GM19468 (cell line): ENCODE data around the gene ATP5MG.

Experiments
- ATAC-seq: cut with Tn5 transposase; IDR thresholded peaks from one replicate; pipeline ENCODE4 v1.9.1; 2021; ENCODE audit warnings: mild to moderate bottlenecking, moderate library complexity, moderate number of reproducible peaks; ENCODE audit not compliant: unreplicated experiment; ENCODE audit errors: extremely low read depth

Gene ATP5MG, protein sequence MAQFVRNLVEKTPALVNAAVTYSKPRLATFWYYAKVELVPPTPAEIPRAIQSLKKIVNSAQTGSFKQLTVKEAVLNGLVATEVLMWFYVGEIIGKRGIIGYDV

DNA sequence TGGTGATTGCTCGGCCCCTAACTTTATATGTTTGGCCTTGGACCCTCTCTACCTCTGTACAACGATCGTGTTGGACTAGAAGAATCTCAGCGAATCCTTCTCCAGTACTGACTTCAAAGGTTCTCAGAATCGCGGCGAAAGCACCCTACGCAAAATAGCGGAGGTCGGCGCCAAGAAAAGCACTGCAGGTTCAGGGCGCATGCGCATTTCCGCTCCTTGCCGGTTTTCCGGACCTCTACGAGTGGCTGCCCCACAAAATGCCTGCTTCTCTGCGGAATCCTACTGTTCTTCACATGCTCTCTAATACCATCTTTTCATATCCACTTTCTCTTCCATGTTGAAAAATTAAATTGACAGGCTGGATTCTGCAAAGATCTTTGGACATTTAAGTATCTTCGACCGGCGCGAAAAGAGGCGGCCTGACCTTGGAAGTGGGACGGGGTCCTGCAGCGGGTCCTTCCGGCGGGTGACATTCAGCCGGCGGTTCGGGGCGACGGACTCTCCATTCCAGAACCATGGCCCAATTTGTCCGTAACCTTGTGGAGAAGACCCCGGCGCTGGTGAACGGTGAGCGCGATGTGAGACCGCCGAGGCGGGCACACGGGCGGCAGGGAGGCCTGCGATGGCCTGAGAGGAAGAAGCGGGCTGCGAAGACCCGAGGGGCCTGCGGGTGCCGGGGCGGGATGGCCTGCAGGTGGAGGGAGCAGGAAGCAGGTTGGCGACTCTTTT lies at the start of gene ATP5MG:
TSS of gene ATP5MG (plus strand) at position 456 of the 729 bp plus-strand sequence. CDS start at position 516, 60 bp downstream.
- no peak for ATAC-seq

DNA sequence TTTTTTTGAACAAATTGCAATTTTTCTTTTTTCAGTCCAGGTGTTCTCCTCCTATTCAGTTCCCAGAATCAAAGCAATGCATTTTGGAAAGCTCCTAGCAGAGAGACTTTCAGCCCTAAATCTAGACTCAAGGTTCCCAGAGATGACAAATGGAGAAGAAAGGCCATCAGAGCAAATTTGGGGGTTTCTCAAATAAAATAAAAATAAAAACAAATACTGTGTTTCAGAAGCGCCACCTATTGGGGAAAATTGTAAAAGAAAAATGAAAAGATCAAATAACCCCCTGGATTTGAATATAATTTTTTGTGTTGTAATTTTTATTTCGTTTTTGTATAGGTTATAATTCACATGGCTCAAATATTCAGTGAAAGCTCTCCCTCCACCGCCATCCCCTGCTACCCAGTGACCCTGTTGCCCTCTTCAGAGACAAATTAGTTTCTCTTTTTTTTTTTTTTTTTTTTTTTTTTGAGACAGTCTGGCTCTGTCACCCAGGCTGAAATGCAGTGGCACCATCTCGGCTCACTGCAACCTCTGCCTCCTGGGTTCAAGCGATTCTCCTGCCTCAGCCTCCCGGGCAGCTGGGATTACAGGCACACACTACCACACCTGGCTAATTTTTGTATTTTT lies 48.2 kb upstream of the ATP5MG start:
- ATAC-seq, result no peak

DNA sequence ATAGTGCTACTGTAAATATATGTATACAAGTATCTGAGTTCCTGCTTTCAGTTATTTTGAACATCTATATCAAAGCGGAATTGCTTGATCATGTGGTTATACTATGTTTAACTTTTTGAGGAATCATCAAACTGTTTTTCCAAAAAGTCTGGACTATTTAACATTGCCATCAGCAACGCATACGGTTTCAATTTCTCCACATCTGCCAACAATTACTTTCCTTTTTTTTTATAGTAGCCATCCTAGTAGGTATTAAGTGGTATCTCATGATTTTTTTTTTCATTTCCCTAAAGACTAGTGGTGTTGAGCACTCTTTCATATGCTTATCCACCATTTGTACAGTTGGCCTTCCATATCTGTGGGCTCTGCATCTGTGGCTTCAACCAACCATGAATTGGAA lies 43.3 kb upstream of the ATP5MG start:
- ATAC-seq, result no peak

DNA sequence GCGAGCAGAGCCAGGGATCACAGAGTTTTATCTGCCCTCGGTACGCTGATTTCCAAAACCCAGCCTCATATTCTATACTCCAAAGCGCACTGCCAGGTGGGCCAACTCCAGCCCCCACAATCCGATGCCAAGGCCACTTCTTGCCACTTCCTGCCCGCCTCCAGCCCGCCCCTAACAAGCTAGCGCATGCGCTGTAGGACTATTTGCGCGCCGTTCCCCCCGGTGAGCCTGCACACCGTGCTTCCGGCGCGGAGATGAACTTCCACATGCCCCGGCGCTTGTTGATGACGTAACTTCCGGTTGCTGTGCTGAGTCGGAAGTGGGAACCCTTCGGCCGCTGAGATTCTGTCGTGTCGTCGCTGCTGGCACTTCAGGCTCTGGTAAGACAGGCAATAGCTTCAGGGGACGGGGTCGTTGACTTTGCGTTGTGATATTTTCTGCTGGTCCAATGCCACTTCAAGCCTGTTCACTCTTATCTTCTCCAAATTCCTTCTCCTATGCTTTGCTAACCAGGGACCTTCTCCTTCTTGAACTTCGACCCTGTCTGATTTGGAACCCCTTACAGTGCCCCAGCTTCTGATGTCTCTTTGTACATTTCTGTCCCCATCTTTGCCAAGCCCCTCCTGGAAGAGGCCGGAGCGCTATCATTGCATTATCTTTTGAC lies 42.0 kb upstream of the ATP5MG start, which contains the start of gene UBE4A:
TSS of gene UBE4A (plus strand) at position 306 of the 664 bp plus-strand sequence. CDS start 5,481 bp downstream, outside the sequence.
- ATAC-seq, result peak; percentile 70

DNA sequence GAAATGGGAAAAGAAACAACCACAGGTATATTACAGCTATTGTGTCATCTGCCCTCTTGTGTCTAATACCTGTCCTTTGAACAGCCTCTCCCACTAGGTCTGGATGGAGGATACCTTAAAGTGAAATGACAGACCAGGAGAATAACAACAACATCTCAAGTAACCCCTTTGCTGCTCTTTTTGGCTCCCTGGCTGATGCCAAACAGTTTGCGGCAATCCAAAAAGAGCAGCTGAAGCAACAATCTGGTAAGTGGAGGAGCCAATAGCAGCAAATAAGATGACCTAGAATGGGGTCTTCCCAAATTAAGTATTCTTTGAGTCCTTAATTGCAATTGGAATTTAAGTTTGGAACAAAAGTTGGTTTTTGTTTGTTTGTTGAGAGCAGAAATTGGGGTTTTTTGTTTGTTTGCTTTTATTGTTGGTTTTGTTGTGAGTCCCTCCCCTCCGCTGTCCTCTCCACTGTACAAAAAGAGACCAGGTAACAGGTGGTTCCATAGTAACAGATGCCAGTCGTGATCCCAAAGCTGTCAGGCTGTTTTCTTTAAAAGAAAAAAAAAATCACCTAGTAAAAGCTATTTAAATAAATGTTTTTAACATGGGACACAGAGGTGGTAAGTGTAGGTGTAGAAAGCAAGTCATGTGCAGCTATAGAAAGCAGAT lies 36.3 kb upstream of the ATP5MG start:
- no peak for ATAC-seq

DNA sequence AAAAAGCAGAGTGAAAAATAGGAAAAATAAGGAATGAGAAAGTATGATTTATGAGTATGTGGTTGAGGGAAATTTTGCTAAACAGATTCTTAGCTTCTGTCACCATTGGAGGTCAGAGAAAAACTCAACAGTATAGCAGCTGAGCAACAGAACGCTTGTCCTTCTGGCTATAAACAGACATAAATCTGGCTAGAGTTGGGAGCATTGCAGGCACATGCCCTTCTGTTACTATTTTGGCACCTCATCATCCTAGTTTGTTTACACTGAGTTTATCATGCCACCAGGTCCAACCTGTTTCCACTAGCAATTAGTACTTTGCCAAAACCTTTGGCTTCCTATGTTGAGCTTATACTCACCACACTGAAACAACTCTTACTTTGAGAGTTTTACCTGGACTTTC lies 35.1 kb upstream of the ATP5MG start:
- no peak for ATAC-seq

DNA sequence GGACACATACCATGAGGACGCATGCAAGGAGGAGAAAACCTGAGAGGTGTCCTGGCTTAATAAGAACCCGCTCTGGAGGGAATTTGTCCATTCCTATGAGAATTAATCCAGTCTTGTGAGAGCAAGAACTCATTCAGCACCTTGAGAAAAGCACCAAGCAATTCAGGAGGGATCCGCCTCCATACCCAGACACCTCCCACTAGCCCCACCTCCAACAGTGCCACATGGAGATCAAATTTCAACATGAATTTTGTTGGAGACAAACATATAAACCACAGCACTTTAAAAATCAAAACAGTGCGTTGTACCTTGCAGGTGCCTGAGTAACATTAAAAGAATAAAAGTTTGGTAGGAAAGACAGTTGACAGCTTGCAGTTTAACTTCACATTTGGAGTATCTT lies 30.6 kb upstream of the ATP5MG start:
- ATAC-seq, result no peak

DNA sequence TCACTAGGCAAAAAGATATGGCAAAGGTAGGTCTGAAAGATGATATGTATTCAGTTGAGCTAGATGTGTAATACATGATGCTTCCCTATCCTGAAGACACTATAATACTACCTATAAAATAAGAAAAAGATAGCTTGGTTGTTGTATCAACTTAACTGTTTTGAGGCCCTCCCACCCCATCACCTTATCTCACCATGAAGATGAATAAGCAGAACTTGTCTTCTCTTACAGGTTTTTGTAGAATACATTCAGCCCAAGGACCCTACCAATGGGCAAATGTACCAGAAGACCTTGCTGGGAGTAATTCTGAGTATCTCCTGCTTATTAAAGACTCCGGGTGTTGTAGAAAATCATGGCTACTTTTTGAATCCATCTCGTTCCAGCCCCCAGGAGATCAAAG lies 28.1 kb upstream of the ATP5MG start:
- ATAC-seq, result no peak

DNA sequence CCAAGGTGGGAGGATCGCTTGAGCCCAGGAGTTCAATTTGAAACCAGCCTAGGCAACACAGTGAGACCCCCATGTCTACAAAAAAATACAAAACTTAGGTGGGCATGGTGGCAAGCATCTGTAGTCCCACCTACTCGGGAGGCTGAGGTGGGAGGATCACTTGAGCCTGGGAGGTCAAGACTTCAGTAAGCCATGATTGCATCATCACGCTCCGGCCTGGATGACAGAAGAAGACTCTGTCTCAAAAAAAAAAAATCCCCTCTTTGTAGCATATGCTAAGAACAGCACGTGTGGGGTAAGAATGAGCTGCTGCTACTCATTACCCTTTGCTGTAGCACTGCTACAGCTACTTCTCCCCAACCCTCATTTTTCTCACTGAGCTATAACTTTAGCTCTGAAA lies 27.5 kb upstream of the ATP5MG start:
- no peak for ATAC-seq

DNA sequence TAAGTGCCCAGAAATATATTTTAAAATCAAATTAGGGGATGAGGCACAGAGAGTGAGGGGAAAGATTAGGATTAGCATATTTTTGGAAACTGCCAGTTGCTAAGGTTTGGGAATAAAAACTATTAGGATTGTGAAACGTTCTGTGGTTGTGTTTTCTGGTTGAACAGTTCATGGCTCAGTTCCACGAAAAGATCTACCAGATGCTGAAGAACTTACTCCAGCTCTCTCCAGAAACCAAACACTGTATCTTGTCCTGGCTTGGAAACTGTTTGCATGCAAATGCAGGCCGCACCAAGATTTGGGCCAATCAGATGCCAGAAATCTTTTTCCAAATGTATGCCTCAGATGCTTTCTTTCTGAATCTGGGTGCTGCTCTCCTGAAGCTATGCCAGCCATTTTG lies 26.7 kb upstream of the ATP5MG start:
- ATAC-seq, result no peak

DNA sequence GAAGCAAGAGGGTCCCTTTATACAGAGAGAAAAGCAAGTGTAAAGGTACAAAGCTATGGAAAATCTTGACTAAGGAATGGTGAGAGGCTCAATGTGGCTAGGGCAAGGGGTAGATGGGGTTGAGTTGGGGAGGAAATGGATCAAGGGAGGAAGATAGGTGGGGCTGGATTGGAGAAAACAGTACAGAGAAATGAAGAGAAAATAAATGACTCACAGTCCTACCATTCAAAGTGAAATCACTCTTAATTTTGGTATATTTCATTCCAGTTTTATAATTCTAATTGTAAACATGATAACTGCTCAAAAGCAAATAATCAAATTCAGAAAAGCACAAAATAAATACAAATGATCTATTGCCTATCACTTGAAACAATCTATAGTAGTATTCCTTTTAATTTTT lies 25.4 kb upstream of the ATP5MG start:
- no peak for ATAC-seq

DNA sequence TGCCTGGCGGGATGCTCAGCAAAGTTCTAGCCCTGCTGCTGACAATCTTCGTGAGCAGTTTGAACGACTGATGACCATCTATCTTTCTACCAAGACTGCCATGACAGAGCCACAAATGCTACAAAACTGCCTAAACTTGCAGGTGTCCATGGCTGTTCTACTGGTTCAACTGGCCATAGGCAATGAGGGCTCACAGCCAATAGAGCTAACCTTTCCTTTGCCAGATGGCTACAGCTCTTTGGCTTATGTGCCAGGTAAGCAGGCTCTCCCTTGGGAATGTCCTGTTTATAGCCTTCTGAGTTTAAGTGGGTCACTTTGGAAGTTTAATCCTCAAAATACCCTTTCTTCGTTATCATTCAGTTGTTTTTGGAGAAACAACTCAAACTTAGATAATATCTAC lies 21.9 kb upstream of the ATP5MG start:
- ATAC-seq, result no peak

DNA sequence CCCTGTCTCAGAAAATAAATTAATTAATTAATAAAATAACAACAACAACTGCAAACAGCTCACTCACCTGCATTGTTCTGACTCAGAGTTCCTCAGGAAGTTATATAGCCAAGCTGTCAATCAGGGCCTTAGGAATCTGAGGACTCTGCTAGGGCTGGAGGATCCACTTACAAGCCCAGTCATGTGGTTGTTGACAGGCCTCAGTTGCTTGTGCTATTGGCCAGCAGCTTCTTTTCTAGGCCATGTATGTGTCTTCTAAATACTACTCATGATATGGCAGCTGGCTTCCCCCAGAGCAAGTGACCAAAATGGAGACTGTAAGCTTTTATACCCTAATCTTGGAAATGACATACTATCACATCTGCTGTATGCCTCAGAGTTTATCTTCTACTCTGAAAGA lies 20.8 kb upstream of the ATP5MG start:
- ATAC-seq, result no peak

DNA sequence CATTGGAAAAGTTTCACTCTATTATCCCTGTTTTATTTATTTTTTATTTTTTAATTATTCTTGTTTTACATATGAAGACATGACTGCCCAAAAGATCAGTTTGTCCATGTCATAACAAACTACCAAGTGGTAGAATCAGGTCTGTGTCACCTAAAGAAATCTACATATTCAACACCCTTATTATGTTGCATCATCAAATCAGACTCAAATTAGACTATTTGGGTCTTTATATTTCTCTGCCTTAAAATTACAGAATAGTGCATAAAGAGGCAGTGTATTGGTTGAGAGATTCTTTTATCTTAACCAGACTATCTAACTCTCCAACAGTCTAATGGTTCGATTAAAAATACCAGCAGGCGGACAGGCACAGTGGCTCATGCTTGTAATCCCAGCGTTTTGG lies 18.5 kb upstream of the ATP5MG start:
- ATAC-seq, result no peak

DNA sequence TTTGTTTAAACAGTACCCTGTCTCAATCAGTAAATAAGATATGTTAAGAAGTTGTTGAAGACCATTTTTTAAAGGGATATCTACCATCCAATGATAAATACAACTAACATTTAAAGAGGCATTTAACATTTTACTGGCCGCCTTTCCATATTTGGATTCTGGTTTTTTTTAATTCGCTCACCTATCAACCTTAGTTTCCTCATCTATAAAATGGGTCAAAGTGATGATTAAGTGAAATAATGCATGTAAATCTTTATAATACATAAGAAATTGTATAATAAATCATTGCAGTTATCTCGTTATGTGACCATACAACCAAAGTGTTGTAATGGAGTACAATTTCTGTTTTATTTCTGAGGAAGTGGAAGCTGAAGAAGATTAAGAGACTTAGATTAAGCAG lies 17.7 kb upstream of the ATP5MG start:
- no peak for ATAC-seq

DNA sequence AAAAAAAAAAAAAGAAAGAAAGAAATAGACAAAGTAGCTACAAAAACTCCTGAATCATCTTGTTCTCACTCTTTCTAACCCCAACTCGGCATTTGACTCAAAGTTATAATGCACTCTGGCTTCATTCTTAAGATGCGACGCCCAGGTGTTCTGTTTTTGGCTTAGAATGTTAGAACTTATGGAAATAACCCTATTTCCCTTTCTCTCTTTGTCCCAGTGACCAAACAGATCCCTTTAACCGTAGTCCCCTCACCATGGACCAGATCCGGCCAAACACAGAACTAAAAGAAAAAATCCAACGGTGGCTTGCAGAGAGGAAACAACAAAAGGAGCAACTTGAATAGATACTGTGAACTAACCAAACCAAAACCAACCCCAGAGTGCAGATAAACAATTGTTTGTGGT lies 5.3 kb upstream of the ATP5MG start:
- ATAC-seq, result no peak

DNA sequence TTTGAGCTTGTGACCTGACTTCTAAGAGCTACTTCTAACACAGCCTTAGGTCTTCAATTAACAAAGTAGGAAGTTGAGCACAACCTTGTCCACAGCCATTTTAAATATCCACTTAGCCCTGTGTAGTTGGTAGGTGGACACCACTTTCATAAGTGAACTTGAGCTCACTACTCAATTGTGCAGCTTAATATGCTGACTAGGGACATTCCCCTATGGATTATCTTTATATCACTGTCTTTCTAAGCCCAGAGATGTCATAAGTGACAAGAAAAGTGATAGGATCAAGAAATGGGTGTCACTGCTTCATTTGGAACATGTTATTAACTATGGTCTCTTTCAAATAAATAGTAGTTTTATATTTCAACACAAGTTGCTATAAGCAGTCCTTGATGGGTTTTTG lies 4.0 kb upstream of the ATP5MG start:
- no peak for ATAC-seq

DNA sequence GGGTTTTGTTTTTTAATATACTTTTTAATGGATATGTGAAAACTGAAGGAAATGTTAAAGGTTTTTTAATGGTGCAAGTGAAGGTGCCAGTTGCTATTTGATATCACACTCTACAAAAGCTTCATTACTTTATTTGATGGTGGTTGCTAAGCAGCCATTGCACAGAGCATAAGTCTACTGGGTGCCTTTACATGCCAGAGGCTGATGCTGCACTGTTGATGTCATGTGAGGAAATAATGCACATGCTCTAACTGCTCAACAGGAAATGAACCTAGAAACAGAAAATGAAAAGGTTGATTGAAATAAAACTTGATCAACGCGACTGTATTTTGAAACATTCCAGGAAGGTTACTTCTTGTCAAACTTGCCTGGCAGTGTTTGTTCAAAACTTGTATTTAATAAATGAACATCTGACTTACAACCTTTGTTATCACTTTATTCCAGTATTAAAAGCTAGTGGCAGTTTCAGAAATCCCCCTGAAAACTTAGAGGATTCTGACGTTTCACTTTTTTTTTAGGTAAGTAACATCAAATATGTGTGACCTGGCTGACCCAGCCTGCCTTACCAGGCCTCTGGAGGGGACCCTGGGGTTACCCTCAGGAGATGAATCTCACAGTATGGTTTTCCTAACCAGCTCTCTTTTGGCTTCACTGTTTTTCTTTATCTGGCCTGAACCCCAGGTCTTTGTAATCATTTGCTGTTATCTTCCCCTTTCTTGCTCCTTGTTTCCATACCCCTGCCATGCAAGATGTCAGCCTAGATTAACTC lies 2.4 kb upstream of the ATP5MG start:
- ATAC-seq, result no peak

DNA sequence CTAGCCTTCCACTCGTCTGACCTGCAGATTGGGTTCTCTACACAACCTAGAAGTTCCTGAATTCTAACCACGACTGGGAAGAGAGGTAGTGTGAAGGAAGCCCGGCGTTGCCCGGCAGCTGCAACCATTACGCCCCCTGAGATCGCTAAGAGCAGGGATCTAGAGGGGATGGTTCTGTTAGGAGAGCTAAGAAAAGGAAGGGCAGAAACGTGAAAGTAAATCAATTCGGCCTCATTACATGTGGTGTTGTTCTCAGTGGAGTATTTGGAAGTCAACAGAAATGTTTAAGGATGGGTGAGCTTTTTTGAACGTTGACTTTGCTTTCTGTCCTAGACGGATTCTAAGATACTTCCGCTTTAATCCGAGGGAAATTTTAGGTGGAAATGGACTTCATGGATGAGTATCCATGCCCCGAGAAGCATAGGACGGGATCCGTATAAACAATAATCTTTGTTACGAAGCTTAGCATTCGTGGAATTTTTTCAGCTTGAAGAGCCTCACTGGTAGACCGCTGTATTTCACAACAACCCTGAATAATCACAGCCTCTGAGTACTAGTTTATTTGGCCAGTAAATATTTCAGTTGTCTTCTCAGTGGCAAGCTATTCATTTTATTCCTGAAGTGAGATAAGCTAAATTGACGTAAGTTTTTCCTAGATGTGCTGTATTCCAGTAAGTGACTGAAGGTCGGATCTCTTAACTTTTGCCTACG lies 629 bp downstream of the ATP5MG start:
- no peak for ATAC-seq
